Activated B cell treated with CpG ODN at 0.5 μM for 24 hours (primary cell): Measurements from ENCODE around the gene DLG2. TPM values are rescaled to one million over a fixed set of nuclear protein-coding genes. Genes with fewer than 3 reads are reported as not detected.
A peak's percentile ranks its signal among the peaks of the same experiment; 100 is the strongest.

Experiments
- ATAC-seq: fragments of 200-7000 bp; cut with Tn5 transposase; one replicate; pipeline ENCODE4 v1.10.0; 2021; ENCODE audit warnings: low read depth, mild to moderate bottlenecking, moderate library complexity
- CTCF ChIA-PET: fragments of 350-600 bp; sonication (Branson Sonifier 250); formaldehyde crosslinking; loops from one replicate; lab custom pipeline; 2021; ENCODE audit warnings: antibody characterized with exemption; lab: Charles Lee
- POLR2A ChIA-PET: fragments of 350-600 bp; sonication (Branson Sonifier 250); formaldehyde crosslinking; loops from one replicate; lab custom pipeline; 2021; ENCODE audit warnings: antibody characterized with exemption; lab: Charles Lee
- DNase-seq: peaks from one replicate; pipeline ENCODE4 v3.0.0; 2022
- H3K27ac Mint-ChIP-seq: one replicate; pipeline ENCODE4 v1.8.0; 2020; ENCODE audit warnings: mixed read lengths
- H3K27me3 Mint-ChIP-seq: one replicate; pipeline ENCODE4 v1.8.0; 2021; ENCODE audit warnings: mixed read lengths
- H3K36me3 Mint-ChIP-seq: one replicate; pipeline ENCODE4 v1.8.0; 2021; ENCODE audit warnings: low read depth, mixed read lengths
- H3K4me1 Mint-ChIP-seq: one replicate; pipeline ENCODE4 v1.8.0; 2021; ENCODE audit warnings: mixed read lengths
- H3K4me3 Mint-ChIP-seq: one replicate; pipeline ENCODE4 v1.8.0; 2020; ENCODE audit warnings: mild to moderate bottlenecking, mixed read lengths
- H3K9me3 Mint-ChIP-seq: one replicate; pipeline ENCODE4 v1.8.0; 2020; ENCODE audit warnings: mixed read lengths
- intact Hi-C: fragments of 100-400 bp; cut with micrococcal nuclease; formaldehyde crosslinking; loops from one replicate; pipeline ENCODE4 v1.15.1; 2024
- total RNA-seq: library from RNA; stranded (reverse); gene quantifications from 2 replicates; pipeline ENCODE4 v1.2.3, GENCODE V29; 2022
- TF ChIP-seq, protein P1 (sequence below): fragments of 200-600 bp; IDR thresholded peaks from one replicate; pipeline ENCODE4 v1.8.0; 2022; ENCODE audit warnings: antibody characterized with exemption, mild to moderate bottlenecking

DLG2 gene
- total RNA-seq, 1 donor from 2014 or later = 2.7 TPM

GRCh38 chr11:85318573-85318972 is 308.6 kb downstream of the DLG2 start:
- ChIA-PET POLR2A (no interaction called here), CTCF (no interaction called here)
- no peaks in the 10 kb centered on the region for H3K9me3 Mint-ChIP-seq
- peaks cover 51% of the 10 kb centered on the region for H3K4me1 Mint-ChIP-seq
- ATAC-seq = no peak
- intact Hi-C loops = loop anchor here (5.0 to 10.0 kb wide), 2 partner anchors 196 to 346 kb away; partner anchors contain the start of gene CREBZF
- no peak for DNase-seq
- TF ChIP-seq, protein P1, sequence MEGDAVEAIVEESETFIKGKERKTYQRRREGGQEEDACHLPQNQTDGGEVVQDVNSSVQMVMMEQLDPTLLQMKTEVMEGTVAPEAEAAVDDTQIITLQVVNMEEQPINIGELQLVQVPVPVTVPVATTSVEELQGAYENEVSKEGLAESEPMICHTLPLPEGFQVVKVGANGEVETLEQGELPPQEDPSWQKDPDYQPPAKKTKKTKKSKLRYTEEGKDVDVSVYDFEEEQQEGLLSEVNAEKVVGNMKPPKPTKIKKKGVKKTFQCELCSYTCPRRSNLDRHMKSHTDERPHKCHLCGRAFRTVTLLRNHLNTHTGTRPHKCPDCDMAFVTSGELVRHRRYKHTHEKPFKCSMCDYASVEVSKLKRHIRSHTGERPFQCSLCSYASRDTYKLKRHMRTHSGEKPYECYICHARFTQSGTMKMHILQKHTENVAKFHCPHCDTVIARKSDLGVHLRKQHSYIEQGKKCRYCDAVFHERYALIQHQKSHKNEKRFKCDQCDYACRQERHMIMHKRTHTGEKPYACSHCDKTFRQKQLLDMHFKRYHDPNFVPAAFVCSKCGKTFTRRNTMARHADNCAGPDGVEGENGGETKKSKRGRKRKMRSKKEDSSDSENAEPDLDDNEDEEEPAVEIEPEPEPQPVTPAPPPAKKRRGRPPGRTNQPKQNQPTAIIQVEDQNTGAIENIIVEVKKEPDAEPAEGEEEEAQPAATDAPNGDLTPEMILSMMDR = no peak
- no peak overlapping the region for H3K27ac Mint-ChIP-seq
- H3K4me3 Mint-ChIP-seq = no peak overlapping the region
- no peaks in the 10 kb centered on the region for H3K27me3 Mint-ChIP-seq
- H3K36me3 Mint-ChIP-seq = no peaks in the 10 kb centered on the region

- CTCF ChIA-PET = no interaction called here
Measured at GRCh38 chr11:85316967-85317366, 310.2 kb downstream of the DLG2 start.

GRCh38 chr11:85313741-85314140 is 313.4 kb downstream of the DLG2 start:
- TF ChIP-seq, protein P1 = no peak
- ATAC-seq = no peak
- no peak for DNase-seq
- no peak overlapping the region for H3K4me3 Mint-ChIP-seq
- H3K27me3 Mint-ChIP-seq = no peaks in the 10 kb centered on the region
- ChIA-PET CTCF (no interaction called here), POLR2A (no interaction called here)
- H3K27ac Mint-ChIP-seq = no peak overlapping the region
- H3K4me1 Mint-ChIP-seq = peaks cover 76% of the 10 kb centered on the region
- peaks cover 2% of the 10 kb centered on the region for H3K9me3 Mint-ChIP-seq
- H3K36me3 Mint-ChIP-seq = no peaks in the 10 kb centered on the region
- intact Hi-C loops = loop anchor here (10.0 kb wide), 1 partner anchor 351 kb away; the partner anchor contains the start of gene CREBZF

More at GRCh38 chr11:85316967-85317366, 310.2 kb downstream of the DLG2 start:
- H3K9me3 Mint-ChIP-seq = no peaks in the 10 kb centered on the region
- intact Hi-C loops = loop anchor here (5.0 to 10.0 kb wide), 2 partner anchors 195 to 348 kb away; partner anchors contain the start of gene CREBZF
- H3K27ac Mint-ChIP-seq = peak overlapping the region; percentile 80
- H3K36me3 Mint-ChIP-seq = no peaks in the 10 kb centered on the region
- POLR2A ChIA-PET = interaction anchor here (0.6 kb wide), 2 partner anchors 31 to 1636 kb away, joined by 3 to 8 read pairs; no protein-coding TSS in a partner anchor
- peaks cover 59% of the 10 kb centered on the region for H3K4me1 Mint-ChIP-seq
- TF ChIP-seq, protein P1 = no peak
- no peak for DNase-seq
- peak overlapping the region; percentile 47 for H3K4me3 Mint-ChIP-seq
- ATAC-seq = peak; percentile 95
- no peaks in the 10 kb centered on the region for H3K27me3 Mint-ChIP-seq

- TF ChIP-seq, protein P1 = no peak
- Mint-ChIP-seq H3K27ac (no peak overlapping the region), H3K36me3 (no peaks in the 10 kb centered on the region), H3K4me3 (no peak overlapping the region), H3K4me1 (peaks cover 44% of the 10 kb centered on the region), H3K27me3 (no peaks in the 10 kb centered on the region), H3K9me3 (peaks cover 2% of the 10 kb centered on the region)
- ChIA-PET CTCF (no interaction called here), POLR2A (no interaction called here)
- no peak for ATAC-seq
- DNase-seq = no peak
- intact Hi-C loops = loop anchor here (10.0 kb wide), 1 partner anchor 354 kb away; the partner anchor contains the start of gene CREBZF
Measured at GRCh38 chr11:85310479-85310878, 316.7 kb downstream of the DLG2 start.

- Mint-ChIP-seq H3K4me1 (peaks cover 18% of the 10 kb centered on the region), H3K27me3 (no peaks in the 10 kb centered on the region), H3K9me3 (peaks cover 2% of the 10 kb centered on the region), H3K27ac (no peak overlapping the region), H3K36me3 (no peaks in the 10 kb centered on the region), H3K4me3 (no peak overlapping the region)
- ChIA-PET POLR2A (no interaction called here), CTCF (no interaction called here)
- TF ChIP-seq, protein P1 = no peak
- no peak for ATAC-seq
- no peak for DNase-seq
- intact Hi-C loops = no loop called here
Measured at GRCh38 chr11:85307366-85307765, 319.8 kb downstream of the DLG2 start.
